Islet of Langerhans (tissue), 1 donor: ENCODE measurements around the gene ERFE.

Experiments used
- FAIRE-seq: peaks from one replicate; lab custom pipeline; 2011; peaks lifted over from hg19 to GRCh38; lab: Jason Lieb, UNC

Gene ERFE

GRCh38 chr2:238126775-238127164 lies 32.0 kb upstream of the ERFE start:
- no peak for FAIRE-seq

DNA sequence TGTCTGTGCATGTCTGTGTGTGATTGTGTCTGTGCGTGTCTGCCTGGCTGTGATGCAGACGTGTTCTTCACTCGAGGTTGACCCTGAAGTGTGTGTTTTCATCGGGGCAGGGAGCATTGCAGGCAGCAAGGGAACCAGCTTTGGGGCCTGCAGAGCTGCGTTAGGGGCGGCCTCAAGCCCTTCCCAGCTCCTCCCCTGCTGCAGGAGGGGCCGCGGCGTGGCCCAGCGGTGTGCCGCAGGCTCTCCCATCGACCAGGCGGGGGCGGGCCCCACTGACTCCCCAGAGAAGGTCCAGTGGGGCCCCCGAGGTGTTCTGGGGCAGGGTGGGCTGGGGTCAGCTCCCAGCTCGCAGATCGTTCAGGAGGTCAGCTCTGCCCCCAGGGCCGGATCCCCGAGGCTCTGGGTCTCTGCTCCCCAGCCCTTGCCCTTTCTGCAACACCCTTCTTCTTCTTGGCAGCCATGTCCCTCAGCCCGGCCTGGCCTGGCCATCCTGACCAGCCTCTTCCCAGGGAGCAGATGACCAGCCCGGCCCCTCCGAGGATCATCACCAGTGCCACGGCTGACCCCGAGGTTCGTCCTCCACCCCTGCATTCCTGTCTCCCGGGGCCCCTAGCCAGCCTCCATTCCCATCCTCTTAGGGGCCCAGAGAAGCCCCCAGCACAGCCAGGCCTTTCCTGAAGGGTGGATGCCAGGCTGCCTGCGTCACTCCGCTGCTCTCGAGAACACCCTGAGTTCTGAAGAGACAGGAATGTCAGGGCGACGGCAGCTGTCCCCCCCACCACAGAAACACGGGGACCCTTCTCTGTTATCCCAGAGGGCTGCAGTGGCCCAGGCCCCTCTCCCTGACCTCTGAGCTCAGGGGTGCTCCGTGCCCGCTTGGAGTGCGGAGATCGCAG lies 31.4 kb upstream of the ERFE start:
- no peak for FAIRE-seq

- no peak for FAIRE-seq
Observed at GRCh38 chr2:238128061-238128440, 30.7 kb upstream of the ERFE start.

GRCh38 chr2:238128534-238129001 lies 30.2 kb upstream of the ERFE start:
- no peak for FAIRE-seq

GRCh38 chr2:238129166-238130010 lies 29.4 kb upstream of the ERFE start:
- FAIRE-seq = no peak

DNA sequence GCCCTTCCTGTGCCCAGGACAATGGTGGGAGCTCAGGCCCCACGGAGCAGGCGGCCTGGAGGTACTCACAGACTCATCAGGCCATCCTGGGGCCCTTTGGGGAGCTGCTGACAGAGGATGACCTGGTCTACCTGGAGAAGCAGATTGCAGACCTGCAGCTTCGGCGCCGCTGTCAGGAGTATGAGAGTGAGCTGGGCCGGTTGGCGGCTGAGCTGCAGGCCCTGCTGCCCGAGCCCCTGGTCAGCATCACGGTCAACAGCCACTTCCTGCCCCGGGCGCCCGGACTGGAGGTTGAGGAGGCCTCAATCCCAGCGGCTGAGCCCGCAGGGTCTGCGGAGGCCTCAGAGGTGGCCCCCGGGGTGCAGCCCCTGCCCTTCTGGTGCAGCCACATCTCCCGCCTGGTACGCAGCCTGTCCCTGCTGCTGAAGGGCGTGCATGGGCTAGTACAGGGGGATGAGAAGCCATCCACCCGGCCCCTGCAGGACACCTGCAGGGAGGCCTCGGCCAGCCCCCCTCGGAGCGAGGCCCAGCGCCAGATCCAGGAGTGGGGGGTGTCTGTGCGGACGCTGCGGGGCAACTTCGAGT lies 28.6 kb upstream of the ERFE start:
- FAIRE-seq = no peak

DNA sequence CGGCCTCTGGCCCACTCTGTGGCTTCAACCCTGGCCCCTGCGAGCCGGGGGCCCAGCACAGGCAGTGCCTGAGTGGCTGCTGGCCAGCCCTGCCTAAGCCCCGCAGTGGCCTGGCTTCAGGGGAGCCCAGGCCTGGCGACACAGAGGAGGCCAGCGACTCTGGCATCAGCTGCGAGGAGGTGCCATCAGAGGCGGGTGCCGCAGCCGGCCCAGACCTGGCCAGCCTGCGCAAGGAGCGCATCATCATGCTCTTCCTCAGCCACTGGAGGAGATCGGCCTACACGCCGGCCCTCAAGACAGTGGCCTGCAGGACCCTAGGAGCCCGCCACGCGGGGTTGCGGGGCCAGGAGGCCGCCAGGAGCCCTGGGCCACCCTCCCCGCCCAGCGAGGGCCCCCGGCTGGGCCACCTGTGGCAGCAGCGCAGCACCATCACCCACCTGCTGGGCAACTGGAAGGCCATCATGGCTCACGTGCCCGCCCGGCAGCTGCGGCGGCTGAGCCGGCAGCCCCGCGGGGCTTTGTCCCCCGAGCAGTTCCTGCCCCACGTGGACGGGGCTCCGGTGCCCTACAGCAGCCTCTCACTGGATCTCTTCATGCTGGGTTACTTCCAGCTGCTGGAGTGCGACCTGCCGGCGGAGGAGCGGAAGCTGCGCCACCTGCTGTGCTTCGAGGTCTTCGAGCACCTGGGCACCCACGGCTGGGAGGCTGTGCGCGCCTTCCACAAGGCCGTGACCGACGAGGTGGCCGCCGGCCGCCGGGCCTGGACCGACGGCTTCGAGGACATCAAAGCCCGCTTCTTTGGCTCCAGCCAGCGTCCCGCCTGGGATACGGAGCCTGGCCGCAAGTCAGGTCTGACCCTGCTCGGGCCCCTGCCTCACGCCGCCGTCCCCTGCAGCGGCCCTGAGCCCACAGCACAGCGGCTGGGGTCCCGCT lies 27.8 kb upstream of the ERFE start:
- no peak for FAIRE-seq

DNA sequence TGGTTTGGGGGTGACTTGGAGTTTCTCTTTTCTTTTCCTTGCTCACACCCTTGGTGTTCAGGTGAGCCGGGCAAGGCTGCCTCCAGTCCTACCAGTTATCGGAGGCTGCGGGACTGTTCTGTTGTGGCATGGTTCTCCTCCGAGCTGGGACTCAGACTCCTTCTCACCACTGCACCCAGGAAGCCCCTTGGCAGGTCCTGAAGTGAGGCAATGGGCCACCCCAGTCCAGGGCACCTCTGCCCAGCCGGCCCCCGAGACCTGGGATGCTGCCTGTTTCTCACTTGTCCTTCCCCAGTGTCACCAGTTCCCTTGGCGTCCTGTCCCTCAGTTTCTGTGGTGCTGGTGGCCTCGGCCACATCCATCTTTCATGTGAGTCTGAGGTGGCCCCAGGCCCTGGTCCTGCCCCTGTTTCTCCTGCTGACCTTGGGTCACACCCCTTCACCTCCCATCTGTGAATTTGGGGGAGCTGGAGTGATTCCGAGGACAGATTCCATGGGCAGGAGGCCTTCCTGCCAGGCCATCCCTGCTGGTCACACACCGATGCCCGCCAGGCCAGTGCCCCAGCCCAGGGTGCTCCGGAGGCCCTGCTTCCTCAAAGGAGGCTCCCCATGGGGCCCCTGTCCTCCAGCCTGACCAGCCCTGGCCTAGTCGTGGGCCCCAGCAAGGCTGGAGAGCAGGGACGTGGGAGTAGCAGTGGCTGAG lies 26.9 kb upstream of the ERFE start:
- no peak for FAIRE-seq

DNA sequence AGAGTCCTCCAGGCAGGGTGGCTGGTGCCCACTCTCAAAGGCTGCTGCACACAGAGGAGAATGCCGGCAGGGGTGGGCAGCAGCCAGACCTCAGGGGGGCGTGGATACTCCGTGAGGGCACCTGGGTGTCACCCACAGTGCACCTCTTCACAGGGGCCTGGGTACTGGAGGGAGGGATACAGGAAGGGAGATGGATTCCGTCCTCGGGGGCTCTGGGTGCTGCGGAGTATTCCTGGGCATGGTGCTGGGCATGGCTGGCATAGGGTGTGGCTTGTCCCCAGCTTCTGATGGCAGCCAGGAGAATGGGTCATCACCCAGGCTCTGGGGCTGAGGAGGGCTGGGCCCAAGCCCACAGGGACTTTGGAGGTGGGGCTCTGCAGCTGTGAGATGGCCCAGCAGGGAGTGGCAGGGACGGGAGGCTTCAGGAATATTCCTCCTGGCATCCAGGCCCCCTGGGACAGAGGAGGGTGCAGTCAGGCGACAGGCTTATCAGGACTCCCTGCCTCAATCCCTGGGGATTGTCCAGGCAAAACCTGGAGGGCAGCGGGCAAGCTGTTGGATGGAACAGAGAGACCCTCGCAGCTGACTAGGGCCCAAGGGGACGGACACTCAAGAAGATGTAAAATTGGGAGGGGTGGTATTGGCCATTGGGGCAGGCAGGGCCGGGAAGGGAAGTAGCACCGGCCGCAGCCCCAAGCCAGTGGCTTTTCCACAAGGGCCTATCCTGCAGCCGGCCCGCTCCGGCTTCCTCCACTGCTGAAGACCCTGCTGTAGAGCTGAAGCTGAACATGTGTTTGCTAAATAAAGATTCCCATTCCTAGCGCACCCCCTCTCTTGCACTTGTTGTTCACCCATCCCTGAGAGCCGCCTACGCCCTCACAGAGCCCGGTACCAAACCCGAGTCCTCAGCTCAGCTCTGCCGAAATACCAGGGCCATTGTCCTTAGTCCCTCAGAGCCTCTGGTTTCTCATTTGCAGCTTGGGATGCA lies 26.0 kb upstream of the ERFE start:
- FAIRE-seq = no peak

DNA sequence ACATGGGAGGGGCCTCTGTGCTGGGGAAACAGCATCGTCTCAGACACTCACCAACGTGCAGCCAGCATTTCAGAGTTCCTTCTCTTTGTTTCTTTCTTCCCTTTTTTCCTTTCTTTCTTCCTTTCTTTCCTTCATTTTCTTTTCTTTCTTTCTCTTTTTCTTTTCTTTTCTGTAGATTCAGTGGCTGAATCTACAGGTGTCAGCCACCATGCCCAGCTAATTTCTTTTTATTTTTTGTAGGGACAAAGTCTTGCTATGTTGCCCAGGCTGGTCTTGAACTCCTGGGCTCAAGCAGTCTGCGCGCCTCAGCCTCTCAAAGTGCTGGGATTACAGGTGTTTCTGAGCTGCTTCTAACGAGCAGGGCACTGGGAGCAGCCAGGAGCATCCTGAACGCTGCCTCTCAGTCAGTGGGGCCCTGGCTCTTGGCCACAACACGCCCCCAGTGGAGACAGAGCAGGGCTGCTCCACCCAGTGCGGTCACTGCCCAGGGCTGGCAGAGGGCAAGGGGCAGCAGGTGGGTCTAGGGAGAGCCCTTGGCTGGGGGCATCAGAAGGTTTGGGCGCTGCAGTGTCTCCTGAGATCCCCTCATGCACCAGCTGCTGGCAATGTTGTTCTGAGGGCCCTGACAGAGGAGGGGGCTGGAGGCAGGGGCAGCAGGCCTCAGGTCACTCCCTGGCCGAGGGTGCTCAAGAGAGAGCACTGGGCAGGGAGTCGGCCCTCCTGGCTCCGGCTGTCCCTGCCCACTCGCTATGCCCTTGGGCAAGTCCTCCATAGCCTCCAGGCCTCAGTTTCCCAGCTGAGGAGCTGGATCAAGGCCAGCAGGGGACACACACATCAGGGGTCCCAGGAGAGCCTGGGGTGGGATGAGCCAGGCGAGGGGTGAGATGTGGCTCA lies 25.0 kb upstream of the ERFE start:
- no peak for FAIRE-seq

- FAIRE-seq = no peak
Observed at GRCh38 chr2:238134393-238134785, 24.4 kb upstream of the ERFE start.

DNA sequence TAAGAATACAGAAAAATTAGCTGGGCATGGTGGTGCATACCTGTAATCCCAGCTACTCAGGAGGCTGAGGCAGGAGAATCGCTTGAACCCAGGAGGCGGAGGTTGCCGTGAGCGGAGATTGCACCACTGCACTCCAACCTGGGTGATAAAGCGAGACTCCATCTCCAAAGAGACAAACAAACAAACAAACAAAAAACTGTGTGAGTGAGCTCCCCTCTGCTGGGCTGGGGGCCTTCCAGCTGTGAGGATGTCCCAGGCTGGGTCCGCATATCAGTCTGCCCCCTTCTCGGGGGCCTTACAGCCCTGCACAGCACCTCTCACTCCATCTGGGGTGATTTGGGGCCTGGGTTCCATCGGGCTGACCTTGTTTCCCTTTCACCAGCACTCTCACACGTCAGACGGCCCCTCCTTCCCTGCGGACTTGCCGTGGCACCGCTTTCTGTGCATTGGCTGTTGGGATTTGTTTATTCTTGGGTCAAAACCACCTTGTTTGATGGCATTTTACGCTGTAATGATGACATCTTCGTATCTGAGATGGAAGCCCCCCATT lies 23.1 kb upstream of the ERFE start:
- no peak for FAIRE-seq

DNA sequence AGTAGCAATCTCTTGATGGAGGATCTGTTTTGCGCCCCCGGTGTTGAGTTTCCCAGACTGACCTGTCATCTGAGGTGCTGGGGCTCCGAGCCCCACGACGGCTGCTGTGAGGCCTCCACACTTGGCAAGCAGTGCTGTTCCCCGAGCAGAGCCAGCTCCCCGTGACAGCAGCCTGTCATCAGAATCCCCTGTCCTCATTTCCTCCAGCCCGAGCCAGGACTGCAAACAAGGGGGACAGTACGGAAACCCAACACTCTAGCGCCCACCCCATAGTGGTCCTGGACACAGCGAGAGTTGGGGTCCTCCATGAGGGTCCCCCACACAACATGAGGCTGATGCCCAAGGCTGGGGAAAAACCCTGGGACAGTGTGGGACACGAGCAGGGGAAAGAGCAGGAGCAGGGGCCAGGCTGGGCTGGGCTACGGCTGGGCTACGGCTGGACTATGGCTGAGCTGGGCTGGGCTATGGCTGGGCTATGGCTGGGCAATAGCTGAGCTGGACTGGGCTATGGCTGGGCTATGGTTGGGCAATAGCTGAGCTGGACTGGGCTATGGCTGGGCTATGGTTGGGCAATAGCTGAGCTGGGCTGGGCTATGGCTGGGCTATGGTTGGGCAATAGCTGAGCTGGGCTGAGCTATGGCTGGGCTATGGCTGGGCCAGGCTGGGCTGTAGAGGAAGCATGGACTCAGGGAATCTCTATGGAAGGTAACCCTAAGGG lies 21.8 kb upstream of the ERFE start:
- no peak for FAIRE-seq

DNA sequence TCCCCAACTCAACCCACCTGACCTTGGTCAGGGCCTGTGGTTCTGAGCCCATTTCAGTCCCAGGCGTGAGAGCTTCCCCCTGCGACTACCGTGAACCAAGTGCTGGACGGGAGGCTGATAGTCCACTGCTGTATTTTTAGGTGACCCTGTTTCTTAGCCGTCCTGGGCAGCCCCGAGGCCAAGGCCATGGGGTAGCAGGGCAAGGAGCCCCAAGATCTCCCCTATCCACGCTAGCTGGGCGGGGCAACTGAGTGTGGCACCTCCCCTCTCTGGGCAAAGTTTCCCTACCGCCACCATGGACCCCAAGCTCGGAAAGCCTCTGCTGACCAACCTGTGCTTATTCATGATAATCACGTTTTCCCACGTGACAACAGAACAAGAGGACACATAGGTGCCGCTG lies 20.9 kb upstream of the ERFE start:
- no peak for FAIRE-seq

- no peak for FAIRE-seq
Observed at GRCh38 chr2:238138331-238139195, 20.2 kb upstream of the ERFE start, which contains the start of gene KLHL30. Gene KLHL30, plus strand, starts transcription at chr2:238138668. Its CDS starts 2,087 bp downstream, at chr2:238140755.

DNA sequence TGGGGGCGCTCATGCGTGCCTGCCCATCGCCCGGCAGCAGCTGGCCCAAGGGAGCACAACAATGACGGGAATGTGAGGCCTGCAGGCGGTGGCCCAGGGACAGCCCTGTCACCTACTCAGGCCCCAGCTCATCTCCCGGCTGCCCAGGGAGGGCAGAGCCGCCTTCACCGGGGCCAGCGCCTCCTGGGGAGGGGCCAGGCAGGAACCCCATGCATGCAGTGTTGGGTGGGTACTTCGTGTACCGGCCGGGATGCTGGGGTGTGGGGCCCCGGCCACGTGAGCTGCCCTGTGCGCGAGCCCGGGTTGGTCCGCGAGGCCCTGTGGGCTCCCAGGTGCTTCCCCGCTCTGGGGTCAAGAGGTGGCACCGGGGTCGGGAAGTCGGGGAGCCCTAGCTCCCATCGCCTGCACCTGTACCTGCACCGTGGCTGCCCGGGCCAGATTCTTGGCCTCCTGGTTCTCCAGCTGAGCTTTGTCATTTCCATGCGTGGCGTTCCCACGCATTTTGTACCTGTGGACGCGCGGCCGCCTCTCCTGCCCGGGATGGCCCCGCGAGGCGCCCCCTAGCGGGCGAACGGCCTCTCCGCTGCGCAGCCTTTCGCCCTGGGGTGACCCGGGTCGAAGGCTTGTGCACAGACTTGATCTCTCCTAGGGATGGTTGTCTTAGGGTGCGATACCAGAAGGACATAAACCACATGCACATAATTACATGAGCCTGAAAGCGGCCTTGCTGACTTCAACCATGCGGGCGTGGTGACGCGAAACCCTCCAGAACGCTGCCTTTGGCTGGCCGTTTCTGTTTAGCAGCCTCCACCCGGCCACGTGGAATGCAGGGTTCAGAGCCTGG lies 19.4 kb upstream of the ERFE start:
- FAIRE-seq = no peak
